Neural crest cell (in vitro differentiated cells): Measurements from ENCODE around the gene VCX3B. TPM values are rescaled to one million over a fixed set of nuclear protein-coding genes. Genes with fewer than 3 reads are reported as not detected.
"Not testable (repeated sequence)": the region's sequence is repeated elsewhere in the genome, so short reads cannot be mapped to it uniquely, and the experiment has no call there.

ENCODE experiments used
- DNase-seq: peaks from one replicate; pipeline ENCODE4 v3.0.0; 2021; ENCODE audit warnings: low read depth, mixed read lengths, low spot score
- H3K27ac Mint-ChIP-seq: one replicate; pipeline ENCODE4 v1.8.0; 2021; ENCODE audit warnings: mild to moderate bottlenecking, mixed read lengths; ENCODE audit not compliant: unreplicated experiment
- H3K27me3 Mint-ChIP-seq: 2 replicates; pipeline ENCODE4 v1.8.0; 2021; ENCODE audit warnings: low read depth, mild to moderate bottlenecking, mixed read lengths
- H3K36me3 Mint-ChIP-seq: 2 replicates; pipeline ENCODE4 v1.8.0; 2021; ENCODE audit warnings: low read depth, mild to moderate bottlenecking, mixed read lengths
- H3K4me1 Mint-ChIP-seq: 2 replicates; pipeline ENCODE4 v1.8.0; 2021; ENCODE audit warnings: mixed read lengths
- H3K4me3 Mint-ChIP-seq: one replicate; pipeline ENCODE4 v1.8.0; 2021; ENCODE audit warnings: mild to moderate bottlenecking, mixed read lengths
- H3K9me3 Mint-ChIP-seq: 2 replicates; pipeline ENCODE4 v1.8.0; 2021; ENCODE audit warnings: mixed read lengths
- CTCF ChIP-seq: fragments of 200-600 bp; sonication (generic); conservative IDR thresholded peaks from 2 replicates; pipeline ENCODE4 v1.5.0; 2021; ENCODE audit warnings: antibody characterized with exemption, mild to moderate bottlenecking
- total RNA-seq: library from RNA; stranded (reverse); gene quantifications from 2 replicates; pipeline ENCODE4 v1.2.1, GENCODE V29; 2021

Gene VCX3B
- total RNA-seq, 1 donor from 2014 or later, result not detected

GRCh38 chrX:8433109-8434062, 31.2 kb upstream of the VCX3B start:
- no peak for DNase-seq
- H3K27me3 Mint-ChIP-seq, result no peaks in the 10 kb centered on the region
- H3K4me3 Mint-ChIP-seq, result no peak overlapping the region
- H3K36me3 Mint-ChIP-seq, result no peaks in the 10 kb centered on the region
- no peaks in the 10 kb centered on the region for H3K4me1 Mint-ChIP-seq
- no peaks in the 10 kb centered on the region for H3K9me3 Mint-ChIP-seq
- no peak overlapping the region for H3K27ac Mint-ChIP-seq
- TF ChIP-seq CTCF, result no peak

- Mint-ChIP-seq H3K27ac (no peak overlapping the region), H3K4me3 (no peak overlapping the region), H3K27me3 (no peaks in the 10 kb centered on the region), H3K9me3 (no peaks in the 10 kb centered on the region), H3K36me3 (no peaks in the 10 kb centered on the region), H3K4me1 (no peaks in the 10 kb centered on the region)
- DNase-seq, result no peak
- TF ChIP-seq CTCF, result no peak
Measured at GRCh38 chrX:8447368-8447767, 17.3 kb upstream of the VCX3B start.

- not testable (repeated sequence) for H3K4me1 Mint-ChIP-seq, H3K9me3 Mint-ChIP-seq, H3K27me3 Mint-ChIP-seq, DNase-seq, H3K27ac Mint-ChIP-seq, H3K4me3 Mint-ChIP-seq, H3K36me3 Mint-ChIP-seq
Measured at GRCh38 chrX:8452343-8452742, 12.3 kb upstream of the VCX3B start.

- TF ChIP-seq CTCF, result no peak
- no peaks in the 10 kb centered on the region for H3K4me1 Mint-ChIP-seq
Measured at GRCh38 chrX:8453611-8454010, 11.0 kb upstream of the VCX3B start.

GRCh38 chrX:8455557-8455956, 9.1 kb upstream of the VCX3B start:
- no peak for DNase-seq
- H3K36me3 Mint-ChIP-seq, result no peaks in the 10 kb centered on the region
- H3K9me3 Mint-ChIP-seq, result peaks cover 9% of the 10 kb centered on the region

More at GRCh38 chrX:8453611-8454010, 11.0 kb upstream of the VCX3B start:
- Mint-ChIP-seq H3K27ac (no peak overlapping the region), H3K36me3 (no peaks in the 10 kb centered on the region), H3K4me3 (no peak overlapping the region), H3K9me3 (peaks cover 3% of the 10 kb centered on the region), H3K27me3 (no peaks in the 10 kb centered on the region)
- no peak for DNase-seq

More at GRCh38 chrX:8455557-8455956, 9.1 kb upstream of the VCX3B start:
- H3K27ac Mint-ChIP-seq, result no peak overlapping the region
- H3K4me1 Mint-ChIP-seq, result no peaks in the 10 kb centered on the region
- peak; percentile 33 for TF ChIP-seq CTCF
- no peak overlapping the region for H3K4me3 Mint-ChIP-seq
- no peaks in the 10 kb centered on the region for H3K27me3 Mint-ChIP-seq
